ENCODE measurements around the gene FAAH2. TPM values are rescaled to one million over a fixed set of nuclear protein-coding genes. Genes with fewer than 3 reads are reported as not detected.

Gene FAAH2
- total RNA-seq, 1 experiment from 2014 or later, result 6.4 TPM

- Histone ChIP-seq H2BK15ac (ENCODE audit: low read depth, low read length) (no peak overlapping the region), H3K4me1 (ENCODE audit: insufficient read depth, low read length) (no peaks in the 10 kb centered on the region), H3K27ac (ENCODE audit: insufficient read length, low read depth, low read length) (no peak overlapping the region), H2BK20ac (ENCODE audit: low read depth, low read length, poor library complexity, severe bottlenecking) (no peak overlapping the region), H2AFZ (ENCODE audit: low read length) (no peak overlapping the region), H3K4me2 (ENCODE audit: insufficient read depth, insufficient read length, low read length) (no peak overlapping the region), H3K27me3 (ENCODE audit: insufficient read depth, low read length) (no peaks in the 10 kb centered on the region), H3K79me1 (ENCODE audit: insufficient read depth, low read depth, low read length, poor library complexity, severe bottlenecking) (no peaks in the 10 kb centered on the region), H4K8ac (replicated peaks; ENCODE audit: insufficient read length, low read depth, low read length) (no peak overlapping the region), H3K18ac (ENCODE audit: insufficient read length, low read depth, low read length) (no peak overlapping the region), H2BK12ac (ENCODE audit: insufficient read length, low read depth, low read length) (no peak overlapping the region), H2AK5ac (ENCODE audit: insufficient read length, low read length) (no peak overlapping the region), H3K9me3 (ENCODE audit: control insufficient read depth, low read depth, low read length) (peaks cover 23% of the 10 kb centered on the region), H3K14ac (ENCODE audit: insufficient read depth, low read length) (no peak overlapping the region), H4K91ac (ENCODE audit: insufficient read length, low read depth, low read length) (no peak overlapping the region), H3K9ac (ENCODE audit: extremely low read depth, insufficient read length, low read length) (no peak overlapping the region), H3K23me2 (ENCODE audit: insufficient read length, low read depth, low read length, poor library complexity, severe bottlenecking) (no peaks in the 10 kb centered on the region), H4K5ac (ENCODE audit: insufficient read length, low read depth, low read length) (no peak overlapping the region), H2BK120ac (ENCODE audit: low read depth, low read length, poor library complexity, severe bottlenecking) (no peak overlapping the region), H3K23ac (ENCODE audit: insufficient read length, low read depth, low read length) (no peak overlapping the region), H2BK5ac (ENCODE audit: insufficient read length, low read length) (no peak overlapping the region), H3K4ac (ENCODE audit: low read depth, low read length) (no peak overlapping the region), H3K79me2 (ENCODE audit: insufficient read depth, low read length) (no peaks in the 10 kb centered on the region), H3K56ac (ENCODE audit: insufficient read length, low read depth, low read length) (no peak overlapping the region), H4K20me1 (ENCODE audit: control insufficient read depth, insufficient read depth, insufficient read length) (no peaks in the 10 kb centered on the region), H3T11ph (ENCODE audit: low read length) (no peak overlapping the region)
- Mint-ChIP-seq H3K4me3 (no peak overlapping the region), H3K4me1 (no peaks in the 10 kb centered on the region), H3K27ac (no peak overlapping the region), H3K27me3 (ENCODE audit: low read depth) (peaks cover 1% of the 10 kb centered on the region), H3K36me3 (ENCODE audit: insufficient read depth in 1 of 3, low read depth in 3 of 3) (peaks cover 7 to 29% (median 15%) of the 10 kb centered on the region in 3 experiments; a peak in 6 of 7 replicates), H3K9me3 (peaks cover 6% of the 10 kb centered on the region in 2 experiments)
- WGBS (ENCODE audit: extremely low coverage, insufficient read length, low lambda C conversion rate), result no CpG with 5 or more reads among the region's 3 CpGs
- no peak for DNase-seq
- no peak for TF ChIP-seq CTCF (conservative IDR thresholded peaks at IDR 0.05)
Observed at GRCh38 chrX:57270980-57271379, 15.5 kb upstream of the FAAH2 start.

Measured in H9 (cell line).